A673 (cell line): ENCODE results near the gene MAST1.

Source experiments
- CTCF ChIP-seq: fragments of 300-800, 200-600 bp; sonication (generic); conservative IDR thresholded peaks from 2 replicates; pipeline ENCODE4 v1.5.1; 2017; ENCODE audit warnings: low read depth, mild to moderate bottlenecking, antibody characterized with exemption, low read length, moderate library complexity, mixed read lengths
- EZH2 ChIP-seq: fragments of 200-600 bp; sonication (generic); IDR thresholded peaks from 2 replicates; pipeline ENCODE4 v1.6.1; 2017; ENCODE audit warnings: borderline replicate concordance, low read depth, mild to moderate bottlenecking, mixed read lengths, antibody characterized with exemption, low read length; ENCODE audit not compliant: poor library complexity, severe bottlenecking

GRCh38 chr19:12871681-12872080, 33.4 kb downstream of the MAST1 start:
- TF ChIP-seq EZH2 (no peak), CTCF (no peak)
